Chondrocyte (in vitro differentiated cells): ENCODE data around the gene CAPN12. TPM values are rescaled to one million over a fixed set of nuclear protein-coding genes. Genes with fewer than 3 reads are reported as not detected.

ENCODE experiments used
- DNase-seq: peaks from one replicate; pipeline ENCODE4 v3.0.0; 2021; ENCODE audit warnings: mixed read lengths, low spot score
- H3K27ac Mint-ChIP-seq: one replicate; pipeline ENCODE4 v1.8.0; 2021; ENCODE audit warnings: mild to moderate bottlenecking, moderate library complexity, mixed read lengths; ENCODE audit not compliant: unreplicated experiment
- H3K27me3 Mint-ChIP-seq: 2 replicates; pipeline ENCODE4 v1.8.0; 2021; ENCODE audit warnings: low read depth, mixed read lengths
- H3K36me3 Mint-ChIP-seq: 2 replicates; pipeline ENCODE4 v1.8.0; 2021; ENCODE audit warnings: low read depth, mixed read lengths
- H3K4me1 Mint-ChIP-seq: 2 replicates; pipeline ENCODE4 v1.8.0; 2021; ENCODE audit warnings: low read depth, mild to moderate bottlenecking, mixed read lengths
- H3K4me3 Mint-ChIP-seq: one replicate; pipeline ENCODE4 v1.8.0; 2021; ENCODE audit warnings: mild to moderate bottlenecking, moderate library complexity, mixed read lengths; ENCODE audit not compliant: unreplicated experiment
- H3K9me3 Mint-ChIP-seq: 2 replicates; pipeline ENCODE4 v1.8.0; 2021; ENCODE audit warnings: low read depth, mixed read lengths
- total RNA-seq: library from RNA; stranded (reverse); gene quantifications from 3 replicates; pipeline ENCODE4 v1.2.1, GENCODE V29; 2021
- TF ChIP-seq, protein P1 (sequence below): fragments of 200-600 bp; sonication (generic); IDR thresholded peaks from 2 replicates; pipeline ENCODE4 v1.5.0; 2021; ENCODE audit warnings: antibody characterized with exemption, mild to moderate bottlenecking, moderate library complexity

CAPN12 gene
- total RNA-seq, 1 donor from 2014 or later, result 0.40 TPM

DNA sequence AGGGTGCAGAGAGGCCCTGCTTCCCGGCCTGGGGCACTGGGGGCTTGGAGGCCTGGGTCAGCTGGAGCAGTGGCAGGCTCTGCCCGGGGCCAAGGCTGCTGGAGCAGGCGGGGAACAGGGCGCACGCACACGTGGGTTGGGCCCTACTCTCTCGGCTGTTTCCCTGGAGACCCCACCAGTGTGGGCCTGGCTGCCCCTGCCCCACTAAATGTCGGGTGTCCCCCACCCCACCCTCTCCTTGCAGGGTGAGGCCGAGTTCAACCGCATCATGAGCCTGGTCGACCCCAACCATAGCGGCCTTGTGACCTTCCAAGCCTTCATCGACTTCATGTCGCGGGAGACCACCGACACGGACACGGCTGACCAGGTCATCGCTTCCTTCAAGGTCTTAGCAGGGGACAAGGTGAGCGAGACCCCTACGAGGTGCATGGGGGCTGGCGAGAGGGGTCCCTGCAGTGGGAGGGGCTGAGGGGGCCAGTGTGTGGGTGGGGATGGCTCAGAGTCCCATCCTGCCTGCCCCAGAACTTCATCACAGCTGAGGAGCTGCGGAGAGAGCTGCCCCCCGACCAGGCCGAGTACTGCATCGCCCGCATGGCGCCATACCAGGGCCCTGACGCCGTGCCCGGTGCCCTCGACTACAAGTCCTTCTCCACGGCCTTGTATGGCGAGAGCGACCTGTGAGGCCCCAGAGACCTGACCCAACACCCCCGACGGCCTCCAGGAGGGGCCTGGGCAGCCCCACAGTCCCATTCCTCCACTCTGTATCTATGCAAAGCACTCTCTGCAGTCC lies 15.3 kb downstream of the CAPN12 start:
- Mint-ChIP-seq H3K36me3 (peaks cover 37% of the 10 kb centered on the region), H3K9me3 (no peaks in the 10 kb centered on the region), H3K4me3 (no peak overlapping the region), H3K27me3 (no peaks in the 10 kb centered on the region), H3K27ac (peak overlapping the region; percentile 49), H3K4me1 (peaks cover 32% of the 10 kb centered on the region)
- DNase-seq, result peak; percentile 90
- TF ChIP-seq, protein P1, sequence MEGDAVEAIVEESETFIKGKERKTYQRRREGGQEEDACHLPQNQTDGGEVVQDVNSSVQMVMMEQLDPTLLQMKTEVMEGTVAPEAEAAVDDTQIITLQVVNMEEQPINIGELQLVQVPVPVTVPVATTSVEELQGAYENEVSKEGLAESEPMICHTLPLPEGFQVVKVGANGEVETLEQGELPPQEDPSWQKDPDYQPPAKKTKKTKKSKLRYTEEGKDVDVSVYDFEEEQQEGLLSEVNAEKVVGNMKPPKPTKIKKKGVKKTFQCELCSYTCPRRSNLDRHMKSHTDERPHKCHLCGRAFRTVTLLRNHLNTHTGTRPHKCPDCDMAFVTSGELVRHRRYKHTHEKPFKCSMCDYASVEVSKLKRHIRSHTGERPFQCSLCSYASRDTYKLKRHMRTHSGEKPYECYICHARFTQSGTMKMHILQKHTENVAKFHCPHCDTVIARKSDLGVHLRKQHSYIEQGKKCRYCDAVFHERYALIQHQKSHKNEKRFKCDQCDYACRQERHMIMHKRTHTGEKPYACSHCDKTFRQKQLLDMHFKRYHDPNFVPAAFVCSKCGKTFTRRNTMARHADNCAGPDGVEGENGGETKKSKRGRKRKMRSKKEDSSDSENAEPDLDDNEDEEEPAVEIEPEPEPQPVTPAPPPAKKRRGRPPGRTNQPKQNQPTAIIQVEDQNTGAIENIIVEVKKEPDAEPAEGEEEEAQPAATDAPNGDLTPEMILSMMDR, result no peak

DNA sequence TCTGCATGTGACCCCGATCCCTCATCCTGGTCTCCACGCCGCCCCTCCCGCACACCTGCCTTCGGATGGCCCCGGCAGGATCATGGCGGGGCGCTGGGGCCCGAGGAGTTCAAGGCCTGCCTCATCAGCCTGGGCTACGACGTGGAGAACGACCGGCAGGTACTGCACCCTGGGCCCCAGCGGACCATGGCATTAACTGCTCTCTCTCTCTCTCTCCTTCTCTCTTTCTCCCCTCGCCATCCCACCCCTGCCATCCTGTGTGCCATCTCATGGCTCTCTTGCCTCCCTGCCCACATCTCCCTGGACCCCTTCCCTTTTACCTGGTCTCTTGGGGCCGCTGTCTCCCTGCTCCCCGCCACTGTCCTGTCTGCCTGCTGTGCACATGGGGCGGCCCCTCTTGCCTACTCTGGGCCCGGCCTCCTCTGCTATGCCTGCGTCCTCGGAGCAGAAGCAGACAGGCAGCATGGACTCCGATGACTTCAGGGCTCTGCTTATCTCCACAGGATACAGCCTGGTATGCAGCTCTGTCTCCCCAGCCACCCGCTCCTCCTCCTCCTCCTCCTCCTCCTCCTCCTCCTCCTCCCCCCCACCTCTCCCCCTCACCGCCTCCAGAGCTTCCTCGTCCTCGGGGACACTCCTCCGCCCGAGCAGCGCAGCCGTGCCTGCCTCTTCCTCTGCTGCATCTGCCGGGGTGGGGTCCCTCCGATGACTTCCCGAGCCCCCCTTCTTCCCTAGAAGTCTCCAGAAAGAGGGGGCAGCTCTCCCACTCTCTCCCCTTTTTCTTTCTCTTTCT lies 16.2 kb downstream of the CAPN12 start:
- TF ChIP-seq, protein P1, result no peak
- Mint-ChIP-seq H3K4me3 (no peak overlapping the region), H3K36me3 (peaks cover 41% of the 10 kb centered on the region), H3K4me1 (peaks cover 24% of the 10 kb centered on the region), H3K27ac (peak overlapping the region; percentile 51), H3K27me3 (no peaks in the 10 kb centered on the region), H3K9me3 (no peaks in the 10 kb centered on the region)
- no peak for DNase-seq

DNA sequence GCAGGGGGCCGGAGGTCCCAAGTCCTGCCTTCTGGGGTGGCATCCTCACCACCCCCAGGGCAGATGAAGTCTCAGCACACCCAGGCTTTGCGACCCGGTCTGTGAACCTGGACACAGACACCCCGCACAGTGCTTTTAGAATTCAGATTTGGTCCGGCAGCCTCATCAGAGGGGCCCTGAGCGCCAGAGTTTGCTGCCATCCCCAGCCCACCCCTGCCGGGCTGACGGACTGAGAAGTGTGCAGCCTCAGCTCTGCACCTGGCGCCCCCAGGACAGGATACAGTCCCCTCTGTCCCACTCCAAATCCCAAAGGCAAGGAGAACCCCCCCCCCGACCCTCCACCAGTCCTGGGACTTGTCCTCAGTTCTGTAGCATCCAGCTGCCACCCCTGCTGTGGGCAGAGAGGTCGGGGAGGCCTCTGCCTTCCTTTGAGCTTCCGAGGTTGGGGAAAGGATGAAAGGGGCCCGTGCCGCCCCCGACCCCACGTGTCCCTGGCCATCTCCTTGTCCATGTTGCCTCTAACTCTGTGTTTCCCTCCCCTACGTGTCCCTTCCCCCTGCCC lies 16.9 kb downstream of the CAPN12 start:
- peak overlapping the region; percentile 51 for H3K27ac Mint-ChIP-seq
- no peaks in the 10 kb centered on the region for H3K9me3 Mint-ChIP-seq
- H3K4me3 Mint-ChIP-seq, result no peak overlapping the region
- no peak for DNase-seq
- H3K27me3 Mint-ChIP-seq, result no peaks in the 10 kb centered on the region
- TF ChIP-seq, protein P1, result no peak
- H3K36me3 Mint-ChIP-seq, result peaks cover 38% of the 10 kb centered on the region
- peaks cover 20% of the 10 kb centered on the region for H3K4me1 Mint-ChIP-seq

DNA sequence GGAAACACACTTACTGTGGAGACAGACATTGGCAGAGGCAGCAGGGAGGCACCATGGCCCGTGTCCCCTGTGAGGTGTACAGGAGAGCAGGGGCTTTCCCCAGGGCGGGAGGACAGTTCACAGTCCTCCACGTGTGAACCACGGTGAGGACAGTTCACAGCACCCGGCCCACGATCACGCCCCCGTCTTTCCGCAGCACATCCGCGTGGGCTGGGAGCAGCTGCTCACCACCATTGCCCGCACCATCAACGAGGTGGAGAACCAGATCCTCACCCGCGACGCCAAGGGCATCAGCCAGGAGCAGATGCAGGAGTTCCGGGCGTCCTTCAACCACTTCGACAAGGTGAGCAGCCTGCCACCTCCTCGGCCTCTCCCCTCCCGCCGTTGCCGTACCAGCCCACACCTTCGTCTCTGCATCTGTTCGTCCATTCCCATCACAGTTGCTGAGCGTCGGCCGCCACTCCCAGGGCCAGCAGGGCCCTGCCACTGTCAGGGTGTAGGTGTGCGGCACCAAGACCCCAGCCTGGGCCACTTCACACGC lies 17.4 kb downstream of the CAPN12 start:
- H3K27ac Mint-ChIP-seq, result peak overlapping the region; percentile 41
- no peaks in the 10 kb centered on the region for H3K9me3 Mint-ChIP-seq
- no peak overlapping the region for H3K4me3 Mint-ChIP-seq
- H3K36me3 Mint-ChIP-seq, result peaks cover 35% of the 10 kb centered on the region
- TF ChIP-seq, protein P1, result no peak
- H3K4me1 Mint-ChIP-seq, result peaks cover 20% of the 10 kb centered on the region
- H3K27me3 Mint-ChIP-seq, result no peaks in the 10 kb centered on the region
- DNase-seq, result no peak

DNA sequence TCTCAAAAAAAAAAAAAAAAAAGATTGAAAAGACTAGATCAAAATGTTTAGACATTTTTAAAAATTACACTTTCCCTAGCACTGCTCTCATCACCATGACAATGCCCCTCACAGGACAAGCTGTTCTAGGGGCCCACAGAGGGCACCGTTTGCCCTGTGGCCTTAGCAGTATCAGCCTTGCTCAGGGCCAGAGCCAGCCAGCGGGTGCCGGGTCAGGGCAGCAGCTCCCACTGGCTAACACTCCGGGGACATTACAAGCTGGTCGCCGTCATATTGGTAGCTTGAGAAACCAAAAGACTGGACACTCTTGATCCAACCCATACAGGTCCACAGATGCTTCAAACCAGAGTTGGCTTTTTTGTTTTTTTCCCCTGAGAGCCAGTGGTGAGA lies 18.0 kb downstream of the CAPN12 start:
- DNase-seq, result no peak
- Mint-ChIP-seq H3K27me3 (no peaks in the 10 kb centered on the region), H3K4me3 (no peak overlapping the region), H3K9me3 (no peaks in the 10 kb centered on the region), H3K4me1 (peaks cover 19% of the 10 kb centered on the region), H3K27ac (peak overlapping the region; percentile 71), H3K36me3 (peaks cover 33% of the 10 kb centered on the region)
- TF ChIP-seq, protein P1, result no peak
